K562 (cell line): Measurements from ENCODE around the gene AGRN. TPM values are rescaled to one million over a fixed set of nuclear protein-coding genes. Genes with fewer than 3 reads are reported as not detected.

ENCODE experiments used
- BMI1 ChIP-seq: fragments of 150-350 bp; IDR thresholded peaks from 2 replicates; pipeline ENCODE4 v1.6.1; 2014; ENCODE audit warnings: low read length
- HOXB6 ChIP-seq: fragments of 250-450 bp; sonication (Bioruptor Pico); IDR thresholded peaks from 2 replicates; pipeline ENCODE4 v1.5.1; 2022; ENCODE audit warnings: mild to moderate bottlenecking, borderline replicate concordance
- IFI16 ChIP-seq: fragments of 250-450 bp; sonication (Bioruptor Pico); IDR thresholded peaks from 2 replicates; pipeline ENCODE4 v2.1.2; 2022; ENCODE audit warnings: mild to moderate bottlenecking, inconsistent platforms
- MAZ ChIP-seq, 2 experiments: fragments of 450-650 bp in 1 of 2; sonication (generic) in 1 of 2; formaldehyde crosslinking; IDR thresholded peaks in 1 of 2; conservative IDR thresholded peaks in 1 of 2; 2 replicates each; pipeline versions ENCODE4 v1.4.0 to v1.5.0; 2020; ENCODE audit warnings: mild to moderate bottlenecking in 1 of 2, missing genetic modification reagents in 1 of 2
- PRMT5 ChIP-seq: sonication (generic); formaldehyde crosslinking; IDR thresholded peaks from 2 replicates; pipeline ENCODE4 v1.5.0; 2020; ENCODE audit warnings: missing genetic modification reagents
- SAFB2 ChIP-seq: fragments of 200-400 bp; formaldehyde crosslinking; IDR thresholded peaks from 2 replicates; pipeline ENCODE4 v1.6.1; 2018; ENCODE audit warnings: borderline replicate concordance, low read length, low read depth, moderate library complexity; ENCODE audit not compliant: severe bottlenecking
- TAF1 ChIP-seq: IDR thresholded peaks from 2 replicates; pipeline ENCODE4 v1.6.1; 2011; ENCODE audit warnings: mild to moderate bottlenecking, low read length, moderate library complexity; ENCODE audit not compliant: insufficient read depth, control insufficient read depth, severe bottlenecking; ENCODE audit errors: extremely low read depth
- YY1 ChIP-seq, 3 experiments: IDR thresholded peaks; 2 replicates each; pipeline ENCODE4 v1.6.1; 2011; ENCODE audit warnings: low read length in 2 of 3, mild to moderate bottlenecking in 2 of 3, moderate library complexity in 2 of 3, borderline replicate concordance in 1 of 3, control low read depth in 1 of 3, low read depth in 1 of 3; ENCODE audit not compliant: insufficient read depth in 3 of 3, insufficient replicate concordance in 2 of 3, control insufficient read depth in 1 of 3, insufficient read length in 1 of 3; ENCODE audit errors: extremely low read depth in 1 of 3
- ZBTB11 ChIP-seq, 3 experiments: fragments of 200-800 bp in 1 of 3; fragments of 250-450 bp in 1 of 3; fragments of 450-650 bp in 1 of 3; sonication (Bioruptor Pico) in 1 of 3; sonication (Bioruptor generic) in 1 of 3; formaldehyde crosslinking in 1 of 3; IDR thresholded peaks; 2 replicates each; pipeline versions ENCODE4 v1.6.1 to v1.8.0; 2016 to 2022; ENCODE audit warnings: mild to moderate bottlenecking in 2 of 3, missing genetic modification characterization in 2 of 3, missing compliant biosample characterization in 1 of 3, moderate library complexity in 1 of 3
- ZBTB12 ChIP-seq: fragments of 250-450 bp; sonication (Bioruptor Pico); IDR thresholded peaks from 2 replicates; pipeline ENCODE4 v1.4.0; 2020
- ZKSCAN3 ChIP-seq: fragments of 250-450 bp; sonication (Bioruptor Pico); IDR thresholded peaks from 2 replicates; pipeline ENCODE4 v1.4.0; 2020
- ZNF121 ChIP-seq: sonication (generic); formaldehyde crosslinking; conservative IDR thresholded peaks from 2 replicates; pipeline ENCODE4 v1.8.0; 2022; ENCODE audit warnings: missing genetic modification reagents
- ZNF143 ChIP-seq: sonication (generic); formaldehyde crosslinking; IDR thresholded peaks from 2 replicates; pipeline ENCODE4 v1.9.0; 2022; ENCODE audit warnings: mild to moderate bottlenecking, missing genetic modification reagents
- ZNF280B ChIP-seq: fragments of 250-450 bp; sonication (Bioruptor Pico); IDR thresholded peaks from 2 replicates; pipeline ENCODE4 v1.5.1; 2021; ENCODE audit warnings: mild to moderate bottlenecking
- ZNF41 ChIP-seq: fragments of 250-450 bp; sonication (Bioruptor Pico); conservative IDR thresholded peaks from 2 replicates; pipeline ENCODE4 v1.4.0; 2020; ENCODE audit warnings: mild to moderate bottlenecking
- ZNF449 ChIP-seq: fragments of 250-450 bp; sonication (Bioruptor Pico); IDR thresholded peaks from 2 replicates; pipeline ENCODE4 v1.8.0; 2022; ENCODE audit warnings: moderate library complexity, mild to moderate bottlenecking, inconsistent platforms
- ZNF586 ChIP-seq: fragments of 450-650 bp; formaldehyde crosslinking; conservative IDR thresholded peaks from 2 replicates; pipeline ENCODE4 v1.4.0; 2020; ENCODE audit warnings: mild to moderate bottlenecking, moderate library complexity
- ZNF695 ChIP-seq: fragments of 450-650 bp; formaldehyde crosslinking; IDR thresholded peaks from 2 replicates; pipeline ENCODE4 v1.4.0; 2020; ENCODE audit warnings: mild to moderate bottlenecking, moderate library complexity
- ZNF79 ChIP-seq: fragments of 250-450 bp; sonication (Bioruptor Pico); IDR thresholded peaks from 2 replicates; pipeline ENCODE4 v1.4.0; 2020; ENCODE audit warnings: low read depth, mild to moderate bottlenecking, moderate library complexity
- polyA plus RNA-seq, 8 experiments: library from polyadenylated mRNA; depleted of rRNA in 4 of 8; stranded (reverse) in 5 of 8; unstranded in 3 of 8; fragments of >200 nt; fragmentation: Nextera tagmentation in 2 of 8; fragmentation: Illumina TruSeq in 1 of 8; extraction: Ambion mirVana in 2 of 8; extraction: Trizol in 1 of 8; gene quantifications; 2 replicates each; pipeline versions ENCODE4 v1.2.1 to v1.2.3, GENCODE V29; 2011 to 2014; ENCODE audit warnings: inconsistent platforms in 1 of 8, missing spikeins in 1 of 8
- total RNA-seq, 7 experiments: library from RNA; depleted of rRNA in 6 of 7; stranded (reverse); fragments of >200 nt in 6 of 7; fragmentation: Illumina TruSeq in 2 of 7; extraction: Trizol in 2 of 7; gene quantifications; 2 replicates each; pipeline versions ENCODE4 v1.2.1 to v1.2.3, GENCODE V29; 2011 to 2021; ENCODE audit warnings: low replicate concordance in 1 of 7

AGRN gene
- total and polyA plus RNA-seq, 9 of the 15 experiments (the other 6 are each of a cell fraction or from before 2014, with no cell fraction given) = 0.04 to 111 (median 18.1) TPM

GRCh38 chr1:1059494-1060280, 39.8 kb downstream of the AGRN start (continued):
- TF ChIP-seq SAFB2 (no peak), TAF1 (no peak), ZNF280B (no peak), ZNF41 (no peak), ZNF121 (CRISPR knock-in tag) (no peak), ZKSCAN3 (no peak), ZNF586 (no peak), ZBTB11 (CRISPR knock-in tag; IDR thresholded peaks at IDR 0.05) (no peak), MAZ (CRISPR knock-in tag; conservative IDR thresholded peaks at IDR 0.05 in 1 of 2, IDR thresholded peaks at IDR 0.05 in 1 of 2) (peak in 1 of 2 experiments; percentile 79; a peak in 3 of 4 replicates), ZNF449 (no peak), ZNF695 (no peak), HOXB6 (CRISPR knock-in tag) (no peak), ZNF143 (CRISPR knock-in tag) (no peak), IFI16 (CRISPR knock-in tag) (no peak), ZBTB12 (CRISPR knock-in tag) (no peak), PRMT5 (no peak), BMI1 (no peak), ZNF79 (CRISPR knock-in tag) (no peak), YY1 (IDR thresholded peaks at IDR 0.05; ENCODE audit: borderline replicate concordance in 1 of 3, control insufficient read depth in 1 of 3, extremely low read depth in 1 of 3, insufficient read depth in 3 of 3, insufficient read length in 1 of 3, insufficient replicate concordance in 2 of 3, low read depth in 1 of 3, low read length in 2 of 3) (no peak)
